ENCODE results near the gene C6orf132. TPM values are rescaled to one million over a fixed set of nuclear protein-coding genes. Genes with fewer than 3 reads are reported as not detected.
A peak's percentile ranks its signal among the peaks of the same experiment; 100 is the strongest.

C6orf132 gene
- total RNA-seq, 1 donor from 2014 or later: 13.5 TPM

DNA sequence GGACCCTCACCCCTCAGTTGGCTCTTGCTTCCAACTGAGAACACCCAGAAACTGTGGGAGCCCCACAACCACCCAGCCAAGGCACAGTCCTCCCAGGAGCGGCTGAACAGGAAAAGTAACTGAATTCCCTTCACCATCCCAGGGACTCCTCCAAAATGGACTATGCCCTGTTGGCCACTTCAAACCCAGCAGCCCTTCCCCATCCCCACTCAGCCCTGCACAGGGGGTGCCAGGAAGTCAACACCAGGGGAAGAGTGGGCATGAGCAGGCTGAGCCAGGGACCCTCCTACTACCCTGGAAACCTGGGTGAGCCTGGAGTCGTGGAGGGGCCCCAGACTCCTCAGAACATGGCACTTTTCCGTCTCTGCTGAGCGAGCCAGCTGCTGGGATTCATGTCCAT lies 42.1 kb upstream of the C6orf132 start:
- ATAC-seq: no peak
- DNase-seq: no peak

DNA sequence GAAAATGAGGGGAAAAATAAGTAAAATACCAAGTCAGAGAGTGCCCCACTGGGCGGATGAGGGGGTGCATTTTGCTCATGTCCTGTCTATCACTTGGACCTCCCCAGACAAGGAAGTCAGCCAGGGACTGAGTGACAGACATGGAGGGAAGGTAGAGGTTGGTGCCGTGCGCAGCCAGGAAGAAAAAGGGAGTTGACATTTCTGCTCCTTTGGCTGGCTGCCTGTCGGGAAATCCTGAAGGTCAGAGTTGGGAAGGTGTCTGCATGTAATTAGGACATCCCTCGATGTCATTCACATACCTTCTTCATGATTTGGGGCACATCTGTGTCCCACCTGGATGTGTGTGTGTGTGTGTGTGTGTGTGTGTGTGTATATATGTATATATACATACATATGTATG lies 39.7 kb upstream of the C6orf132 start:
- H3K36me3 ChIP-seq: no peaks in the 10 kb centered on the region
- H3K4me1 ChIP-seq: no peaks in the 10 kb centered on the region
- peaks cover 18% of the 10 kb centered on the region for H3K27me3 ChIP-seq (ENCODE audit: low read depth)
- intact Hi-C loops (cut with DNase I): no loop called here
- ATAC-seq: no peak
- no peaks in the 10 kb centered on the region for H3K9me3 ChIP-seq
- TF ChIP-seq, protein P1, sequence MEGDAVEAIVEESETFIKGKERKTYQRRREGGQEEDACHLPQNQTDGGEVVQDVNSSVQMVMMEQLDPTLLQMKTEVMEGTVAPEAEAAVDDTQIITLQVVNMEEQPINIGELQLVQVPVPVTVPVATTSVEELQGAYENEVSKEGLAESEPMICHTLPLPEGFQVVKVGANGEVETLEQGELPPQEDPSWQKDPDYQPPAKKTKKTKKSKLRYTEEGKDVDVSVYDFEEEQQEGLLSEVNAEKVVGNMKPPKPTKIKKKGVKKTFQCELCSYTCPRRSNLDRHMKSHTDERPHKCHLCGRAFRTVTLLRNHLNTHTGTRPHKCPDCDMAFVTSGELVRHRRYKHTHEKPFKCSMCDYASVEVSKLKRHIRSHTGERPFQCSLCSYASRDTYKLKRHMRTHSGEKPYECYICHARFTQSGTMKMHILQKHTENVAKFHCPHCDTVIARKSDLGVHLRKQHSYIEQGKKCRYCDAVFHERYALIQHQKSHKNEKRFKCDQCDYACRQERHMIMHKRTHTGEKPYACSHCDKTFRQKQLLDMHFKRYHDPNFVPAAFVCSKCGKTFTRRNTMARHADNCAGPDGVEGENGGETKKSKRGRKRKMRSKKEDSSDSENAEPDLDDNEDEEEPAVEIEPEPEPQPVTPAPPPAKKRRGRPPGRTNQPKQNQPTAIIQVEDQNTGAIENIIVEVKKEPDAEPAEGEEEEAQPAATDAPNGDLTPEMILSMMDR (IDR thresholded peaks at IDR 0.05): no peak
- no peak for DNase-seq
- no peak overlapping the region for H3K4me3 ChIP-seq
- no peak overlapping the region for H3K27ac ChIP-seq

More for the DNA sequence above, 42.1 kb upstream of the C6orf132 start:
- Histone ChIP-seq H3K4me1 (no peaks in the 10 kb centered on the region), H3K27ac (no peak overlapping the region), H3K4me3 (no peak overlapping the region), H3K9me3 (no peaks in the 10 kb centered on the region), H3K36me3 (no peaks in the 10 kb centered on the region), H3K27me3 (ENCODE audit: low read depth) (no peaks in the 10 kb centered on the region)
- intact Hi-C loops (cut with DNase I): no loop called here
- TF ChIP-seq, protein P1 (IDR thresholded peaks at IDR 0.05): no peak

DNA sequence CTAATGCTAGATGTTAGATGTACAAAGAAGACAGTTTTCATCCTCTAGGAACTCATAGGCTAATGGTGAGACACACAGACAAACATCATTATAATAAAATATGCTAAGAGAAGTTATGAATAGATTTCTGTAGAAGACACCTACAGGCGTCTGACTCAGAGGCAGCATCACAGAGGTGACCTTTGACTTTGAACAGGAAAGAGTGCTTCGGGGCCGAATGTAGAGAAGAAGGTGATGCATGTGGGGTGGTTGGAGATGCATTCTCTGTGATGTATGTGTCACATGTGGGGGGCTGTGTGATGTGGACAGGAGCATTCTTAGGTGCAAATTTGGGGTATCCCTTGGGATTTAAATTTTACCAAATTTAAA lies 37.5 kb upstream of the C6orf132 start:
- Histone ChIP-seq H3K4me1 (no peaks in the 10 kb centered on the region), H3K36me3 (no peaks in the 10 kb centered on the region), H3K27me3 (ENCODE audit: low read depth) (peaks cover 18% of the 10 kb centered on the region), H3K27ac (no peak overlapping the region), H3K9me3 (no peaks in the 10 kb centered on the region), H3K4me3 (no peak overlapping the region)
- DNase-seq: no peak
- no peak for ATAC-seq
- intact Hi-C loops (cut with DNase I): no loop called here
- TF ChIP-seq, protein P1 (IDR thresholded peaks at IDR 0.05): no peak

DNA sequence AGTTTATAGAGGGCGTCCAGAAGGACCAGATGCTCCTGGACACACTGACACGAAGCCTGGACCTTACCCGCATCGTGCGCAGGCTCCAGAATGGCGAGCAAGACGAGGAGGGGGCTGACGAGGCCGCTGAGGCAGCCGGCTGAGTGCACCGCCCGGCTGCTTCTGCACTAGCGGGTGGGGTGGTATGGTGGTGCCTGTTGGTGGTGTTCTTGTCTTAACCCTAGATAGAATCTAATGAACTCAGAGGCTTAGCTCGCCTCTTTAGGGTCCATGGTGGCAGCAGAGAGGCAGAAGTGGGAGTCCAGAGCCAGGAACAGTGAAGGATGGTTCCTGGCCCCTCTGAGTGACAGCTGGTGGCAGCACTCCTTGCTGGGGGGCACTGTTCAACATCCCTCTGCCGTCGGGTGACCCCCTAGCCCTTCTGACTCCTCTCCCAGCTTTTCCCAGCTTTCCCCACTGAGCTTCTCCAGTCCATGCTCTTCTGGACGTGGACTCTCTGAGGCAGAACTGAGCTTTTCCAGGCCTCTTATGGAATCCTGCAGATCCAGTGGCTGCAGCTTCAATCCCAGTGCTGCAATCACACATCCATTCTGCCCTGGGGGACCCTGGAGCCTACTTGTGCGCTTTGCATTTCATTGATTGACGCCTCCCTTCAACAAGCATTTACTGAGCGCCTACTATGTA lies 37.0 kb upstream of the C6orf132 start:
- intact Hi-C loops (cut with DNase I): no loop called here
- Histone ChIP-seq H3K36me3 (no peaks in the 10 kb centered on the region), H3K4me1 (no peaks in the 10 kb centered on the region), H3K27ac (no peak overlapping the region), H3K27me3 (ENCODE audit: low read depth) (peaks cover 18% of the 10 kb centered on the region), H3K4me3 (no peak overlapping the region), H3K9me3 (no peaks in the 10 kb centered on the region)
- ATAC-seq: no peak
- TF ChIP-seq, protein P1 (IDR thresholded peaks at IDR 0.05): no peak
- DNase-seq: no peak

DNA sequence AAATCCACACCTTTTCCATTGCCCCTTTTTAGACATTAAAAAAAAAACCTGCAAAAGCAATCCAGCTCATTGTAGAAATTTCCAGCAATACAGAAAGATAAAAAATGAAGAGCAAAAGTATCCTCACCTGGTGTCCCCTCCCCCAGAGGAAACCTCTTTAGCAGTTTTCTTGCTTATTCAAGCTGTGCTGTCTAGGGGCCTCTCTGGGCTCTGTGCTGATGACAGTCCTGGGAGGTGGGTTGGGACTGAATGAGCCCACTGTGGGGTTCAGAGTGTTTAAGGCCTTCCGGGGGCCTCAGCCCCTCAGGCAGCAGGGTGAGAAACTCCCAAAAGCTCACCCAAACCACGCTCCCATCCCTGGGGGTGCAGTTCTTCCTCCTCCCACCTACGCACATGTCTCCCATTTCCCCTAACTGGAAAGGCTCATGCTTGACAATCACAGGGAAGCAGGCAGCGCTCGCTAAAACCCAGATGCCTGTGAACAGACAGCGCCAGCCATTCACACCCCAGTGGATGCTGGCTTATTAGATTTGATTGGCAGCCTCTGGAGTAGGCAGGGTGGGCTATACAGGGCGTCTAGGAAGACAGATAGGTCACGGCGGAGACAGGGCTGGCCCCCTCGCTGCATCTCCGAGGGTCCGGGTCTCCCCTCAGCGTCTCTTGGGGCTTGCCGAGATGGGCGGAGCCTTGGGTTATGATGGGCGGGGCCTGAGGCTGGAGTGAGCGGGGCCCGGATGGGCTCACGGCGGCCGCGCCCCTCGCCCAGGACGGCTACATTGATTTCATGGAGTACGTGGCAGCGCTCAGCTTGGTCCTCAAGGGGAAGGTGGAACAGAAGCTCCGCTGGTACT lies 35.3 kb upstream of the C6orf132 start:
- Histone ChIP-seq H3K9me3 (no peaks in the 10 kb centered on the region), H3K4me1 (no peaks in the 10 kb centered on the region), H3K27me3 (ENCODE audit: low read depth) (peaks cover 18% of the 10 kb centered on the region), H3K36me3 (no peaks in the 10 kb centered on the region), H3K27ac (no peak overlapping the region), H3K4me3 (no peak overlapping the region)
- no peak for DNase-seq
- peak in 1 of 2 donors; percentile 10 for ATAC-seq
- intact Hi-C loops (cut with DNase I): no loop called here
- TF ChIP-seq, protein P1 (IDR thresholded peaks at IDR 0.05): no peak

Data from lower lobe of right lung (tissue), 2 donors.